Measurements from ENCODE around the gene FILIP1.
A peak's percentile ranks its signal among the peaks of the same experiment; 100 is the strongest.

DNA sequence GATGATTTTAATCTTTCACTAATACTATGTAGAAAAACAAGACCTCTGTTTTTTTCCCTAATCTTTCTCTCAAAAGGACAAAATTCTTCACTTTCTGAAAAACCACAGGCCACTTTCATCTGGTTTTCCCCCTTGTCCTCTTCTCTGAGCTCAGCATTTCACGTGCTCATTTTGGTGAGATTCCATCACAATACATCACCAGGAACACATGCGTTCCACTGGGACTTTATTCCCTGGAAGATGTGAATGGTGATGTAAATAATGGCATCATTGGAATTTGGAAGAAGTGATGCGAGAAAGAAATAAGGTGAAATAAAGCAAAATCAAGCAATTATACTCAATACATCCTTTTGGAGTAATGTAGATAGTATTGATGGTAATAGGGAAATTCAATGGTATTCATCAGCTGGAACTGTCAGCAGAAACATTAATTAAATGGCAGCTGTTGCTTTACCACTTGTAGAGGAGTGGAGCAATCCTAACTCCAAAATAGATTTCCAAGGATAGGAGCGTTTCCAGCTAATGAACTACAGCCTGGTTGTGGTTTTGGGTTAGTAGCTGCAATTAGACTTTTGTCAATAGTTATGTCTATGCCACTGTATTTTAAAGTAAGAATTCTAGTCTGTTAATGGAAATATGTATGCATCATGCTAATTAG lies 11.5 kb downstream of the FILIP1 start:
- TF ChIP-seq, protein P1, sequence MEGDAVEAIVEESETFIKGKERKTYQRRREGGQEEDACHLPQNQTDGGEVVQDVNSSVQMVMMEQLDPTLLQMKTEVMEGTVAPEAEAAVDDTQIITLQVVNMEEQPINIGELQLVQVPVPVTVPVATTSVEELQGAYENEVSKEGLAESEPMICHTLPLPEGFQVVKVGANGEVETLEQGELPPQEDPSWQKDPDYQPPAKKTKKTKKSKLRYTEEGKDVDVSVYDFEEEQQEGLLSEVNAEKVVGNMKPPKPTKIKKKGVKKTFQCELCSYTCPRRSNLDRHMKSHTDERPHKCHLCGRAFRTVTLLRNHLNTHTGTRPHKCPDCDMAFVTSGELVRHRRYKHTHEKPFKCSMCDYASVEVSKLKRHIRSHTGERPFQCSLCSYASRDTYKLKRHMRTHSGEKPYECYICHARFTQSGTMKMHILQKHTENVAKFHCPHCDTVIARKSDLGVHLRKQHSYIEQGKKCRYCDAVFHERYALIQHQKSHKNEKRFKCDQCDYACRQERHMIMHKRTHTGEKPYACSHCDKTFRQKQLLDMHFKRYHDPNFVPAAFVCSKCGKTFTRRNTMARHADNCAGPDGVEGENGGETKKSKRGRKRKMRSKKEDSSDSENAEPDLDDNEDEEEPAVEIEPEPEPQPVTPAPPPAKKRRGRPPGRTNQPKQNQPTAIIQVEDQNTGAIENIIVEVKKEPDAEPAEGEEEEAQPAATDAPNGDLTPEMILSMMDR (IDR thresholded peaks at IDR 0.05) = no peak
- TF ChIP-seq POLR2AphosphoS5 (IDR thresholded peaks at IDR 0.05) = peak in 1 of 3 donors; percentile 55
